Stomach (tissue), 4 donors: ENCODE results near the gene SAXO2.

Experiments
- CTCF ChIP-seq, 7 experiments: fragments of 450-650 bp in 4 of 7; fragments of 200-600 bp in 3 of 7; sonication (generic) in 3 of 7; IDR thresholded peaks; one replicate each; pipeline ENCODE4 v1.5.1; 2016 to 2019; ENCODE audit warnings: antibody characterized with exemption in 7 of 7, control low read depth in 2 of 7, mild to moderate bottlenecking in 1 of 7
- EP300 ChIP-seq: sonication (generic); formaldehyde crosslinking; IDR thresholded peaks from one replicate; pipeline ENCODE4 v1.6.1; 2017; ENCODE audit warnings: antibody characterized with exemption
- POLR2A ChIP-seq, 4 donors: fragments of 450-650 bp; IDR thresholded peaks; one replicate each; pipeline ENCODE4 v1.6.1; 2016; ENCODE audit warnings: antibody characterized with exemption in 4 of 4, control low read depth in 2 of 4, mild to moderate bottlenecking in 1 of 4, moderate library complexity in 1 of 4
- POLR2AphosphoS5 ChIP-seq, 3 donors: sonication (generic); formaldehyde crosslinking; IDR thresholded peaks; one replicate each; pipeline ENCODE4 v1.6.1; 2016; ENCODE audit warnings: antibody characterized with exemption in 3 of 3

- TF ChIP-seq CTCF (IDR thresholded peaks at IDR 0.05) (no peak), POLR2AphosphoS5 (IDR thresholded peaks at IDR 0.05) (no peak), POLR2A (IDR thresholded peaks at IDR 0.05) (no peak), EP300 (no peak)
Observed at GRCh38 chr15:82315519-82316246, 53.1 kb downstream of the SAXO2 start.
